IMR-90 (cell line): ENCODE measurements around the gene KATNB1. TPM values are rescaled to one million over a fixed set of nuclear protein-coding genes. Genes with fewer than 3 reads are reported as not detected.
A peak's percentile ranks its signal among the peaks of the same experiment; 100 is the strongest.

Experiments
- ATAC-seq: fragments of 200-7000 bp; cut with Tn5 transposase; 2 replicates; pipeline ENCODE4 v1.9.1; 2020; ENCODE audit warnings: low read depth, mild to moderate bottlenecking, moderate library complexity
- BruUV-seq: library from RNA; stranded (reverse); fragments of 400-500 nt; replicated peaks from 2 replicates; lab custom pipeline; 2021; lab: Mats Ljungman, UMichigan
- CTCF ChIA-PET: fragments of 300-600 bp; formaldehyde crosslinking; extraction: SDS; loops from one replicate; lab custom pipeline; 2021; ENCODE audit warnings: antibody characterized with exemption; lab: Yijun Ruan, JAX
- POLR2A ChIA-PET: fragments of 300-600 bp; sonication (Branson Sonifier 250); formaldehyde crosslinking; loops from one replicate; lab custom pipeline; 2022; ENCODE audit warnings: antibody characterized with exemption; ENCODE audit not compliant: unreplicated experiment; lab: Charles Lee
- DNase-seq: peaks from one replicate; pipeline ENCODE4 v3.0.0; 2013
- H2AFZ ChIP-seq: replicated peaks from 2 replicates; pipeline ENCODE3; 2013; ENCODE audit warnings: low read length, mild to moderate bottlenecking; ENCODE audit not compliant: poor library complexity
- H2AK5ac ChIP-seq: 2 replicates; pipeline ENCODE4 v1.6.1; 2013; ENCODE audit warnings: low read depth, low read length, inconsistent platforms
- H2AK9ac ChIP-seq: replicated peaks from 2 replicates; pipeline ENCODE3; 2013; ENCODE audit warnings: mild to moderate bottlenecking, low read depth, low read length, moderate library complexity; ENCODE audit not compliant: poor library complexity
- H2BK120ac ChIP-seq: 2 replicates; pipeline ENCODE4 v1.6.1; 2013; ENCODE audit warnings: low read depth, low read length, inconsistent platforms
- H2BK15ac ChIP-seq: 3 replicates; pipeline ENCODE4 v1.6.1; 2013; ENCODE audit warnings: low read depth, low read length, inconsistent platforms
- H2BK20ac ChIP-seq: 2 replicates; pipeline ENCODE4 v1.6.1; 2013; ENCODE audit warnings: low read depth, mild to moderate bottlenecking, inconsistent platforms, low read length, moderate library complexity
- H2BK5ac ChIP-seq: 2 replicates; pipeline ENCODE4 v1.6.1; 2013; ENCODE audit warnings: mild to moderate bottlenecking, low read depth, low read length, inconsistent platforms; ENCODE audit not compliant: poor library complexity, severe bottlenecking
- H3K14ac ChIP-seq: replicated peaks from 2 replicates; pipeline ENCODE4 v1.6.1; 2013; ENCODE audit warnings: low read depth, low read length, inconsistent platforms
- H3K18ac ChIP-seq: 2 replicates; pipeline ENCODE4 v1.6.1; 2013; ENCODE audit warnings: low read depth, low read length, control low read depth
- H3K23ac ChIP-seq: 2 replicates; pipeline ENCODE4 v1.6.1; 2013; ENCODE audit warnings: low read depth, low read length, inconsistent platforms
- H3K27ac ChIP-seq: 2 replicates; pipeline ENCODE4 v1.5.1; 2013; ENCODE audit warnings: mild to moderate bottlenecking, control low read depth, low read length; ENCODE audit not compliant: insufficient read depth
- H3K27me3 ChIP-seq: 2 replicates; pipeline ENCODE4 v1.6.1; 2013; ENCODE audit warnings: low read length; ENCODE audit not compliant: control insufficient read depth, insufficient read depth
- H3K36me3 ChIP-seq: 2 replicates; pipeline ENCODE4 v1.6.1; 2013; ENCODE audit warnings: low read length, mixed read lengths; ENCODE audit not compliant: control insufficient read depth, insufficient read depth
- H3K4ac ChIP-seq: 2 replicates; pipeline ENCODE4 v1.6.1; 2013; ENCODE audit warnings: low read depth, low read length, inconsistent platforms
- H3K4me1 ChIP-seq: 2 replicates; pipeline ENCODE4 v1.6.1; 2013; ENCODE audit warnings: low read length, mixed read lengths; ENCODE audit not compliant: control insufficient read depth, insufficient read depth
- H3K4me2 ChIP-seq: 2 replicates; pipeline ENCODE4 v1.6.1; 2013; ENCODE audit warnings: low read depth, mild to moderate bottlenecking, control low read depth, low read length, moderate library complexity
- H3K4me3 ChIP-seq: 2 replicates; pipeline ENCODE4 v1.5.1; 2013; ENCODE audit warnings: low read depth, mild to moderate bottlenecking, control low read depth, low read length, moderate library complexity; ENCODE audit not compliant: insufficient read depth
- H3K56ac ChIP-seq: 2 replicates; pipeline ENCODE4 v1.6.1; 2013; ENCODE audit warnings: low read length, inconsistent platforms; ENCODE audit not compliant: insufficient read depth; ENCODE audit errors: extremely low read depth
- H3K79me1 ChIP-seq, 2 experiments: 2 replicates each; pipeline ENCODE4 v1.6.1; 2013; ENCODE audit warnings: low read length in 2 of 2, inconsistent platforms in 1 of 2, low read depth in 1 of 2
- H3K9ac ChIP-seq: 2 replicates; pipeline ENCODE4 v1.6.1; 2013; ENCODE audit warnings: low read depth, low read length, control low read depth
- H3K9me1 ChIP-seq: 2 replicates; pipeline ENCODE4 v1.6.1; 2013; ENCODE audit warnings: low read length, inconsistent platforms; ENCODE audit not compliant: insufficient read depth
- H3K9me3 ChIP-seq: 2 replicates; pipeline ENCODE4 v1.6.1; 2013; ENCODE audit warnings: low read length; ENCODE audit not compliant: control insufficient read depth, insufficient read depth
- H4K20me1 ChIP-seq: 2 replicates; pipeline ENCODE4 v1.6.1; 2013; ENCODE audit warnings: low read length, inconsistent platforms; ENCODE audit not compliant: insufficient read depth
- H4K5ac ChIP-seq: 2 replicates; pipeline ENCODE4 v1.6.1; 2013; ENCODE audit warnings: mild to moderate bottlenecking, low read depth, low read length, control low read depth
- H4K8ac ChIP-seq, 2 experiments: 2 replicates each; pipeline ENCODE4 v1.6.1; 2013; ENCODE audit warnings: low read depth in 2 of 2, low read length in 2 of 2, control low read depth in 1 of 2, inconsistent platforms in 1 of 2
- H4K91ac ChIP-seq: 2 replicates; pipeline ENCODE4 v1.6.1; 2013; ENCODE audit warnings: low read depth, low read length, inconsistent platforms; ENCODE audit not compliant: insufficient read depth
- BHLHE40 ChIP-seq: fragments of 150-350 bp; IDR thresholded peaks from 2 replicates; pipeline ENCODE4 v1.6.1; 2016; ENCODE audit warnings: mild to moderate bottlenecking, low read depth, low read length
- MAFK ChIP-seq: IDR thresholded peaks from 2 replicates; pipeline ENCODE4 v1.6.1; 2012; ENCODE audit warnings: low read depth, low read length, improper control_type of control experiment
- RFX5 ChIP-seq: IDR thresholded peaks from 2 replicates; pipeline ENCODE4 v1.8.0; 2012; ENCODE audit warnings: low read depth, mild to moderate bottlenecking, low read length, moderate library complexity
- USF2 ChIP-seq: fragments of 150-350 bp; IDR thresholded peaks from 2 replicates; pipeline ENCODE4 v1.6.1; 2017; ENCODE audit warnings: mild to moderate bottlenecking, antibody characterized with exemption, low read length, low read depth
- WGBS, 2 experiments: methylation state at CpG; one replicate each; pipeline versions ENCODE4 v1.1.5 to v1.1.7; 2013; ENCODE audit warnings: missing lambda C conversion rate in 2 of 2; ENCODE audit not compliant: insufficient read length in 1 of 2; ENCODE audit errors: extremely low coverage in 2 of 2; 5-methylcytosine and 5-hydroxymethylcytosine counted together
- dilution Hi-C: fragments of 300-500 bp; cut with HindIII; formaldehyde crosslinking; loops from one replicate; pipeline ENCODE4 v1.14.3; 2018; ENCODE audit warnings: low sequenced_read_pairs; ENCODE audit not compliant: unreplicated experiment
- in situ Hi-C: fragments of 300-500 bp; cut with MboI; formaldehyde crosslinking; loops from 3 replicates; pipeline ENCODE4 v1.14.3; 2019; ENCODE audit warnings: low sequenced_read_pairs, inconsistent platforms, mixed read lengths
- intact Hi-C: fragments of 100-400 bp; cut with micrococcal nuclease; formaldehyde crosslinking; loops from 2 replicates; pipeline ENCODE4 v1.10.0; 2022
- polyA plus RNA-seq, 3 experiments: library from polyadenylated mRNA; depleted of rRNA; stranded (reverse); fragments of >200 nt; gene quantifications; 2 replicates each; pipeline ENCODE4 v1.2.3, GENCODE V29; 2012; ENCODE audit warnings: low replicate concordance in 1 of 3
- total RNA-seq: library from RNA; depleted of rRNA; stranded (reverse); fragments of >200 nt; gene quantifications from 2 replicates; pipeline ENCODE4 v1.2.3, GENCODE V29; 2012

The KATNB1 gene
- total and polyA plus RNA-seq, 2 of the 4 experiments (the other 2 are of a cell fraction), result 10.9 to 23.5 TPM

- Histone ChIP-seq H4K5ac (no peak overlapping the region), H2AFZ (no peak overlapping the region), H3K27me3 (peaks cover 72% of the 10 kb centered on the region), H3K79me1 (no peaks in the 10 kb centered on the region), H3K4me3 (no peak overlapping the region), H3K9me3 (no peaks in the 10 kb centered on the region), H3K9ac (no peak overlapping the region), H3K14ac (no peak overlapping the region), H2AK9ac (no peak overlapping the region), H2BK20ac (no peak overlapping the region), H3K36me3 (no peaks in the 10 kb centered on the region), H3K4me2 (no peak overlapping the region), H4K20me1 (no peaks in the 10 kb centered on the region), H3K4ac (no peak overlapping the region), H2BK5ac (no peak overlapping the region), H3K9me1 (no peaks in the 10 kb centered on the region), H3K56ac (no peak overlapping the region), H4K8ac (no peak overlapping the region), H2AK5ac (no peak overlapping the region), H4K91ac (no peak overlapping the region), H3K4me1 (no peaks in the 10 kb centered on the region), H3K23ac (no peak overlapping the region), H2BK15ac (no peak overlapping the region), H3K18ac (no peak overlapping the region), H3K27ac (no peak overlapping the region), H2BK120ac (no peak overlapping the region)
- in situ Hi-C loops (no loop called here), intact Hi-C loops (no loop called here), dilution Hi-C loops (no loop called here)
- ATAC-seq (no peak), DNase-seq (no peak)
- peak; percentile 59 for TF ChIP-seq MAFK
- no peak for TF ChIP-seq USF2
- TF ChIP-seq BHLHE40, result no peak
- no peak for TF ChIP-seq RFX5
- POLR2A ChIA-PET, result no interaction called here
- BruUV-seq, result no TSS peak
- CTCF ChIA-PET, result no interaction called here
- WGBS, 2 experiments, result 0% methylated on average over 1 of the region's 2 CpGs; no CpG with 5 or more reads in 1 of the 2 experiments
Measured at GRCh38 chr16:57692636-57693035, 42.9 kb upstream of the KATNB1 start.
